Body of pancreas (tissue), 4 donors: ENCODE measurements around the gene USH1G. TPM values are rescaled to one million over a fixed set of nuclear protein-coding genes. Genes with fewer than 3 reads are reported as not detected.

Experiments
- ATAC-seq: fragments of 150-250 bp; one replicate; pipeline ENCODE4 v1.9.1; 2016
- DNase-seq, 4 donors: peaks; one replicate each; pipeline ENCODE4 v3.0.0-alpha.2; 2019
- H3K27ac ChIP-seq, 4 donors: fragments of 200-600 bp; sonication (generic); 1 replicate in 3 of 4; 2 replicates in 1 of 4; pipeline versions ENCODE4 v1.5.1 to v1.6.1; 2016 to 2019; ENCODE audit warnings: mild to moderate bottlenecking in 1 of 4, mixed read lengths in 1 of 4, moderate library complexity in 1 of 4
- H3K27me3 ChIP-seq, 2 donors: fragments of 200-600 bp; sonication (generic); one replicate each; pipeline ENCODE4 v1.6.0; 2016; ENCODE audit warnings: mild to moderate bottlenecking in 1 of 2
- H3K36me3 ChIP-seq, 2 donors: fragments of 200-600 bp; sonication (generic); replicated peaks in 1 of 2; 2 replicates each; pipeline ENCODE4 v1.5.1; 2016; ENCODE audit warnings: low read depth in 2 of 2; ENCODE audit not compliant: insufficient read depth in 1 of 2
- H3K4me1 ChIP-seq: fragments of 200-600 bp; sonication (generic); one replicate; pipeline ENCODE4 v1.6.0; 2016
- H3K4me3 ChIP-seq, 2 donors: fragments of 200-600 bp; sonication (generic); 1 replicate in 1 of 2; 2 replicates in 1 of 2; pipeline ENCODE4 v1.5.1; 2016 to 2019
- H3K9me3 ChIP-seq, 3 donors: fragments of 200-600 bp; sonication (generic); 1 replicate in 2 of 3; 2 replicates in 1 of 3; pipeline ENCODE4 v1.5.1; 2016
- POLR2A ChIP-seq, 3 donors: fragments of 450-650 bp; IDR thresholded peaks; one replicate each; pipeline ENCODE4 v1.6.1; 2016; ENCODE audit warnings: antibody characterized with exemption in 3 of 3, mild to moderate bottlenecking in 2 of 3
- WGBS, 2 donors: methylation state at CpG; one replicate each; pipeline ENCODE4 v1.1.5; 2017; 5-methylcytosine and 5-hydroxymethylcytosine counted together
- intact Hi-C: fragments of 100-400 bp; cut with DNase I; formaldehyde crosslinking; loops from one replicate; pipeline ENCODE4 v1.15.1; 2023
- total RNA-seq, 2 donors: library from RNA; depleted of rRNA; stranded (reverse); fragments of >200 nt; gene quantifications; one replicate each; pipeline ENCODE4 v1.1.0, GENCODE V29; 2016
- TF ChIP-seq, protein P1 (sequence below), 7 experiments: fragments of 450-650 bp in 4 of 7; fragments of 200-600 bp in 3 of 7; sonication (generic) in 3 of 7; IDR thresholded peaks; one replicate each; pipeline ENCODE4 v1.5.1; 2016 to 2019; ENCODE audit warnings: antibody characterized with exemption in 7 of 7

Gene USH1G
- total RNA-seq, 2 donors from 2014 or later, result under 0.01 TPM; not detected in 1

GRCh38 chr17:74919440-74920305 is 3.4 kb downstream of the USH1G start:
- WGBS, 2 donors, result 46 to 55% methylated on average over 12 to 59 of the region's 67 CpGs
- ATAC-seq, result no peak
- intact Hi-C loops, result no loop called here
- no peak for TF ChIP-seq POLR2A (IDR thresholded peaks at IDR 0.05)
- TF ChIP-seq, protein P1, sequence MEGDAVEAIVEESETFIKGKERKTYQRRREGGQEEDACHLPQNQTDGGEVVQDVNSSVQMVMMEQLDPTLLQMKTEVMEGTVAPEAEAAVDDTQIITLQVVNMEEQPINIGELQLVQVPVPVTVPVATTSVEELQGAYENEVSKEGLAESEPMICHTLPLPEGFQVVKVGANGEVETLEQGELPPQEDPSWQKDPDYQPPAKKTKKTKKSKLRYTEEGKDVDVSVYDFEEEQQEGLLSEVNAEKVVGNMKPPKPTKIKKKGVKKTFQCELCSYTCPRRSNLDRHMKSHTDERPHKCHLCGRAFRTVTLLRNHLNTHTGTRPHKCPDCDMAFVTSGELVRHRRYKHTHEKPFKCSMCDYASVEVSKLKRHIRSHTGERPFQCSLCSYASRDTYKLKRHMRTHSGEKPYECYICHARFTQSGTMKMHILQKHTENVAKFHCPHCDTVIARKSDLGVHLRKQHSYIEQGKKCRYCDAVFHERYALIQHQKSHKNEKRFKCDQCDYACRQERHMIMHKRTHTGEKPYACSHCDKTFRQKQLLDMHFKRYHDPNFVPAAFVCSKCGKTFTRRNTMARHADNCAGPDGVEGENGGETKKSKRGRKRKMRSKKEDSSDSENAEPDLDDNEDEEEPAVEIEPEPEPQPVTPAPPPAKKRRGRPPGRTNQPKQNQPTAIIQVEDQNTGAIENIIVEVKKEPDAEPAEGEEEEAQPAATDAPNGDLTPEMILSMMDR (IDR thresholded peaks at IDR 0.05), result peak in 3 of 7 experiments; percentile 14 to 35 (median 27)
- peaks cover 0 to 13% of the 10 kb centered on the region in 2 donors for H3K27me3 ChIP-seq
- no peak overlapping the region for H3K27ac ChIP-seq
- peak in 3 of 4 donors; percentile 33 to 40 (median 39) for DNase-seq
- no peak overlapping the region for H3K4me3 ChIP-seq
- no peaks in the 10 kb centered on the region for H3K36me3 ChIP-seq
- peaks cover 26% of the 10 kb centered on the region for H3K4me1 ChIP-seq
- no peaks in the 10 kb centered on the region for H3K9me3 ChIP-seq

DNA sequence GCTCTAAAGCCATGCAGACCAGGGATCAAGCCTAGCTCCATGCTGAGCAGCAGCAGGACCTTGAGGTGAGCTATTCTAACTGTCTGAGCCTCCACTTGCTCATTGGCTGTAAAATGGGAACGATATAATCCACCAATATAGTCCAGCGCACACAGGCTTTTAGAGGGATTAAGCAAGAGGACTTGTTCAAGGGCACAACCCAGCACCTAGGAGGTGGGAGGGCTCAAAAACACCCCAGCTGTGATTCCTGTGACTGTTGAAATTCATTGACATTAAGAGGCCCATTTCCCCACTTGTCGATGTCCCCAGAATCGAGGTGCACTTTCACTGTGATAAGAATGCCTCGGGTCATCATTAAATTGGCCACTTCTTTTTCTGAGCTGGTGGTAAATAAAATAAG is 4.1 kb downstream of the USH1G start:
- DNase-seq (no peak), ATAC-seq (no peak)
- H3K4me1 ChIP-seq, result peaks cover 18% of the 10 kb centered on the region
- intact Hi-C loops, result no loop called here
- H3K27ac ChIP-seq, result no peak overlapping the region
- 74 to 78% methylated on average over 4 to 5 of the region's 5 CpGs for WGBS, 2 donors
- peaks cover 0 to 7% of the 10 kb centered on the region in 2 donors for H3K27me3 ChIP-seq
- H3K9me3 ChIP-seq, result no peaks in the 10 kb centered on the region
- no peaks in the 10 kb centered on the region for H3K36me3 ChIP-seq
- no peak for TF ChIP-seq POLR2A (IDR thresholded peaks at IDR 0.05)
- TF ChIP-seq, protein P1 (IDR thresholded peaks at IDR 0.05), result no peak
- no peak overlapping the region for H3K4me3 ChIP-seq

- no peak overlapping the region for H3K4me3 ChIP-seq
- 43 to 50% methylated on average over 10 of the region's 10 CpGs for WGBS, 2 donors
Measured at GRCh38 chr17:74917430-74917829, 5.6 kb downstream of the USH1G start.

DNA sequence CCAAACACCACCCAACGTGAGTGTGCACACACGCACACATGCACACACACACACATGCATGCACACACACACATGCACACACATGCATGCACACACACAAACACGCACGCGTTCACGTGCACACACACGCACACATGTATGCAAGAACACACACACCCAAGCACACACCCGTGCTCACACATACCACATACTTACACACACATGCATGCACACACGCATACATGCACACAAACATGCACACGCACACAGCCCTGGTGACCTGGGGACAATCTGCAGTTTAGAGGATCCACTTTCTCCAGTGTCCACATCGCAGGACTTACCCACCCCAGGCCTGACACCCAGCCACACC is 6.2 kb downstream of the USH1G start:
- peaks cover 6% of the 10 kb centered on the region for H3K4me1 ChIP-seq
- H3K27me3 ChIP-seq, result no peaks in the 10 kb centered on the region
- WGBS, 2 donors, result 79 to 87% methylated on average over 11 of the region's 11 CpGs
- TF ChIP-seq, protein P1 (IDR thresholded peaks at IDR 0.05), result no peak
- no peak for TF ChIP-seq POLR2A (IDR thresholded peaks at IDR 0.05)
- H3K9me3 ChIP-seq, result no peaks in the 10 kb centered on the region
- H3K4me3 ChIP-seq, result no peak overlapping the region
- intact Hi-C loops, result no loop called here
- H3K27ac ChIP-seq, result no peak overlapping the region
- no peaks in the 10 kb centered on the region for H3K36me3 ChIP-seq
- ATAC-seq (no peak), DNase-seq (no peak)

More at GRCh38 chr17:74917430-74917829, 5.6 kb downstream of the USH1G start:
- TF ChIP-seq POLR2A (IDR thresholded peaks at IDR 0.05), result no peak
- TF ChIP-seq, protein P1 (IDR thresholded peaks at IDR 0.05), result no peak
- Histone ChIP-seq H3K9me3 (no peaks in the 10 kb centered on the region), H3K4me1 (peaks cover 6% of the 10 kb centered on the region), H3K27ac (no peak overlapping the region), H3K36me3 (no peaks in the 10 kb centered on the region), H3K27me3 (no peaks in the 10 kb centered on the region)
- intact Hi-C loops, result no loop called here
- no peak for ATAC-seq
- no peak for DNase-seq
